Ovary (tissue), 9 donors: ENCODE data around the gene HOXD1. TPM values are rescaled to one million over a fixed set of nuclear protein-coding genes. Genes with fewer than 3 reads are reported as not detected.

Experiments
- DNase-seq, 5 donors: peaks; one replicate each; pipeline ENCODE4 v3.0.0-alpha.2; 2019 to 2020
- H3K27ac ChIP-seq, 2 donors: fragments of 200-600 bp; one replicate each; pipeline versions ENCODE4 v1.5.1 to v1.8.0; 2019 to 2022
- H3K27me3 ChIP-seq: fragments of 200-600 bp; one replicate; pipeline ENCODE4 v1.8.0; 2022
- H3K36me3 ChIP-seq: fragments of 200-600 bp; sonication (generic); one replicate; pipeline ENCODE4 v1.5.1; 2019
- H3K4me1 ChIP-seq: one replicate; pipeline ENCODE4 v1.8.1; 2013; ENCODE audit warnings: mild to moderate bottlenecking, moderate library complexity; ENCODE audit not compliant: insufficient read depth
- H3K4me3 ChIP-seq: fragments of 200-600 bp; sonication (generic); one replicate; pipeline ENCODE4 v1.5.1; 2017
- H3K9me3 ChIP-seq, 2 donors: fragments of 200-600 bp in 1 of 2; sonication (generic) in 1 of 2; one replicate each; pipeline versions ENCODE4 v1.5.1 to v1.8.1; 2013 to 2019; ENCODE audit warnings: mild to moderate bottlenecking in 1 of 2, moderate library complexity in 1 of 2
- CTCF ChIP-seq, 3 donors: fragments of 450-650 bp in 2 of 3; fragments of 200-600 bp in 1 of 3; IDR thresholded peaks; one replicate each; pipeline versions ENCODE4 v1.5.1 to v1.8.0; 2016 to 2022; ENCODE audit warnings: antibody characterized with exemption in 3 of 3, mild to moderate bottlenecking in 1 of 3
- EP300 ChIP-seq: sonication (generic); formaldehyde crosslinking; IDR thresholded peaks from one replicate; pipeline ENCODE4 v1.6.1; 2017; ENCODE audit warnings: antibody characterized with exemption
- POLR2A ChIP-seq: fragments of 450-650 bp; IDR thresholded peaks from one replicate; pipeline ENCODE4 v1.6.1; 2017; ENCODE audit warnings: antibody characterized with exemption, mild to moderate bottlenecking, moderate library complexity
- WGBS, 3 donors: extraction: QIAGEN DNeasy Blood & Tissue Kit in 1 of 3; methylation state at CpG; one replicate each; pipeline versions ENCODE4 v1.1.5 to v1.1.7; 2013 to 2017; 5-methylcytosine and 5-hydroxymethylcytosine counted together
- intact Hi-C, 4 donors: fragments of 100-400 bp; cut with DNase I; formaldehyde crosslinking; loops; one replicate each; pipeline versions ENCODE4 v1.11.0 to v1.15.1; 2022 to 2023
- polyA plus RNA-seq, 2 donors: library from polyadenylated mRNA; stranded (reverse); fragments of 200-250 nt in 1 of 2; fragments of 350-450 nt in 1 of 2; fragmentation: Illumina TruSeq in 1 of 2; extraction: RNeasy Lipid Tissue Mini Kit (QIAGEN cat#74804) in 1 of 2; gene quantifications; one replicate each; pipeline ENCODE4 v1.2.3, GENCODE V29; 2013 to 2014
- total RNA-seq, 7 donors: library from RNA; depleted of rRNA in 2 of 7; stranded (reverse); fragments of >200 nt in 2 of 7; fragmentation: NEBNext Ultra II Directional in 3 of 7; extraction: Animal tissue kit (Norgen Biotek cat#: 25700) in 3 of 7; gene quantifications; one replicate each; pipeline versions ENCODE4 v1.1.0 to v1.2.4, GENCODE V29; 2016 to 2023
- donor health status: DM: no; HTN: no; CAD: no; lungs with moderate emphysema.
- donor health status: DM: no; HTN: no; CAD: no.
- donor health status: Bipolar disorder and iron deficiency.
- donor health status: DM: yes; HTN: yes; CAD: no.
- donor health status: DM: no; HTN: no; CAD: no.
- donor health status: DM: yes; HTN: yes; CAD: no.

The HOXD1 gene
- total and polyA plus RNA-seq, 9 donors = 0.23 to 5.3 (median 0.55) TPM

GRCh38 chr2:176181551-176181950 lies 6.9 kb upstream of the HOXD1 start:
- intact Hi-C loops = no loop called here

GRCh38 chr2:176182671-176183070 lies 5.8 kb upstream of the HOXD1 start:
- no peak for DNase-seq
- Histone ChIP-seq H3K36me3 (no peaks in the 10 kb centered on the region), H3K27me3 (no peaks in the 10 kb centered on the region), H3K4me1 (peaks cover 3% of the 10 kb centered on the region), H3K4me3 (no peak overlapping the region), H3K27ac (no peak overlapping the region), H3K9me3 (no peaks in the 10 kb centered on the region)
- TF ChIP-seq CTCF (IDR thresholded peaks at IDR 0.05) (no peak), POLR2A (no peak), EP300 (no peak)
- 88 to 96% (median 94%) methylated on average over 3 of the region's 3 CpGs for WGBS, 3 donors
- intact Hi-C loops = no loop called here

More at GRCh38 chr2:176181551-176181950, 6.9 kb upstream of the HOXD1 start:
- DNase-seq = no peak
- WGBS, 3 donors = 90 to 95% (median 92%) methylated on average over 3 of the region's 3 CpGs
- no peaks in the 10 kb centered on the region for H3K9me3 ChIP-seq
- H3K27ac ChIP-seq = no peak overlapping the region
- H3K27me3 ChIP-seq = no peaks in the 10 kb centered on the region
- peaks cover 3% of the 10 kb centered on the region for H3K4me1 ChIP-seq
- TF ChIP-seq POLR2A (no peak), CTCF (IDR thresholded peaks at IDR 0.05) (no peak), EP300 (no peak)
- H3K36me3 ChIP-seq = no peaks in the 10 kb centered on the region
- H3K4me3 ChIP-seq = no peak overlapping the region

- Histone ChIP-seq H3K27ac (no peak overlapping the region), H3K4me3 (no peak overlapping the region), H3K9me3 (no peaks in the 10 kb centered on the region), H3K36me3 (no peaks in the 10 kb centered on the region), H3K27me3 (no peaks in the 10 kb centered on the region), H3K4me1 (peaks cover 2% of the 10 kb centered on the region)
- intact Hi-C loops = no loop called here
- WGBS, 3 donors = 88 to 98% (median 93%) methylated on average over 2 of the region's 2 CpGs
- TF ChIP-seq EP300 (no peak), CTCF (IDR thresholded peaks at IDR 0.05) (no peak), POLR2A (no peak)
- no peak for DNase-seq
Measured at GRCh38 chr2:176184749-176185148, 3.7 kb upstream of the HOXD1 start.

GRCh38 chr2:176186024-176186423 lies 2.4 kb upstream of the HOXD1 start:
- H3K27ac ChIP-seq = no peak overlapping the region
- H3K9me3 ChIP-seq = no peaks in the 10 kb centered on the region
- H3K27me3 ChIP-seq = no peaks in the 10 kb centered on the region
- intact Hi-C loops = no loop called here
- H3K4me3 ChIP-seq = no peak overlapping the region
- H3K36me3 ChIP-seq = no peaks in the 10 kb centered on the region
- peaks cover 2% of the 10 kb centered on the region for H3K4me1 ChIP-seq
- WGBS, 3 donors = 92 to 100% (median 95%) methylated on average over 2 of the region's 2 CpGs
- TF ChIP-seq EP300 = no peak
- TF ChIP-seq CTCF (IDR thresholded peaks at IDR 0.05) = no peak
- no peak for TF ChIP-seq POLR2A
- DNase-seq = no peak
